Fibroblast of skin of back (primary cell): Measurements from ENCODE around the gene ZNF512B.
"Not testable (repeated sequence)": the region's sequence is repeated elsewhere in the genome, so short reads cannot be mapped to it uniquely, and the experiment has no call there.

Source experiments
- DNase-seq: peaks from one replicate; pipeline ENCODE4 v3.0.0-alpha.2; 2013

The ZNF512B gene

DNA sequence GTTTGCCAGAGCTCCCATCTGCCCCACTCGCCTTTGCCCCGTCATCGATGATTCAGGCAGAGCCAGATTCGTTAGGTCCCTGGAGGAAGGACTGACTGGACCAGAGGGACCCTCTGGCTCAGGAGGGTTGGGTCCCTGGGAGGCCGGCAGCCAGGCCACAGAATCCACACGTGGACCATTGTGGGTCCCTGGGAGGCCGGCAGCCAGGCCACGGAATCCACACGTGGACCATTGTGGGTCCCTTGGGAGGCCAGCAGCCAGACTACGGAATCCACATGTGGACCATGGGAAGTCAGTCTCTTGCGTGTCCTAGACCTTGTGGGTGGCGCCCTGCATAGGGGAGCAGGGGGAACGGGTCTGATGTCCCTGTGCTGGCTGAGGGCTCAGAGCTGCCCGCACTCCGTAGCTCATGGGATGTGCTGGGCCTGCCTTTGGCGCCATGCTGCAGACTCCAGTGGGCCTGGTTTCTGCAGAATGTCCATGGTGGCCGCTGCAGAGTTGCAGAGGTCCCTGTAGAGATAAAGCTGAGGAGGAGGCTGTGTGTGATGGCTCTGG is 37.0 kb downstream of the ZNF512B start:
- no peak for DNase-seq

- DNase-seq, result no peak
These were observed 38.0 kb downstream of the ZNF512B start for GRCh38 chr20:63931735-63932134.

GRCh38 chr20:63930971-63931553 is 38.7 kb downstream of the ZNF512B start:
- no peak for DNase-seq

GRCh38 chr20:63929473-63929883 is 40.3 kb downstream of the ZNF512B start:
- not testable (repeated sequence) for DNase-seq

GRCh38 chr20:63929071-63929470 is 40.7 kb downstream of the ZNF512B start:
- DNase-seq, result no peak

DNA sequence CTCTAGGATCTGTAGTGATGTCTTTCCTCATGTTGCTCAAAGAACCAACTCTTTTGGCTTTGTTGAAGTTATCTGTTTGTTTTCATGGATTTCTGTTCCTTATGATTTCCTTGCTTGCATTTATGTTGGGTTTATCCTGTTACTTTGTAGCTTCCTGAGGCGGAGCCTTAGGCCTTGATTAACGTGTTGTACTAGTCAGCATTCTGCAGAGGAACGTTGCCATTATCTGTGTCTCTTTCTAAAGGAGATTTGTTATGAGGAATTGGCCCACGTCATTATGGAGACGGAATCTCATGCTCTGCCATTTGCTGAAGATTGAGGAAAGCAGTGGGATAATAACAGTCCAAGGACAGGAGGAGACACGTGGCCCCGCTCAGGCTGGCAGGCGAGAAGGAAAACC is 43.4 kb downstream of the ZNF512B start:
- no peak for DNase-seq

- DNase-seq, result no peak
These were observed 45.5 kb downstream of the ZNF512B start for GRCh38 chr20:63924241-63924640.

GRCh38 chr20:63923651-63924050 is 46.1 kb downstream of the ZNF512B start:
- no peak for DNase-seq

DNA sequence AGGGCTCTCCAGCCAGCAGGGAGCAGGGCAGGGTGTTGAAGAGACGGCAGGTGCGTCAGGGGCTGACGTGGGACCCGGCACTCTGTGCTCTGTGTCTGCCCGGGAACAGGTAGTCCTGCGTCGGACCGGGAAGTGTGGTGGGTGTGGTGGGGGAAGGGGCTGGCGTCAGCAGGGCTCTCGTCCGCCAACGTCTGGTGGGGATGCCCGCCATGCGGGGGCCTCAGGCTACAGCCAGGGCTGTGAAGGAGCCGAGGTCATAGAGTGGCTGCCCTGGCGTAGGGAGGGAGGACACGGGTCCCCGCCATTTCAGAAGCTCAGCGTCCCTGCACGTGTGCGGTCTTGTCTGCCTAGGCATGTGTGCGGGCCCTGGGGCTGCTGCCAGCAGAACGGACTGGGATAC is 49.5 kb downstream of the ZNF512B start:
- DNase-seq, result no peak

GRCh38 chr20:63919130-63919529 is 50.6 kb downstream of the ZNF512B start:
- DNase-seq, result no peak

- no peak for DNase-seq
These were observed 51.9 kb downstream of the ZNF512B start for GRCh38 chr20:63917811-63918210.

DNA sequence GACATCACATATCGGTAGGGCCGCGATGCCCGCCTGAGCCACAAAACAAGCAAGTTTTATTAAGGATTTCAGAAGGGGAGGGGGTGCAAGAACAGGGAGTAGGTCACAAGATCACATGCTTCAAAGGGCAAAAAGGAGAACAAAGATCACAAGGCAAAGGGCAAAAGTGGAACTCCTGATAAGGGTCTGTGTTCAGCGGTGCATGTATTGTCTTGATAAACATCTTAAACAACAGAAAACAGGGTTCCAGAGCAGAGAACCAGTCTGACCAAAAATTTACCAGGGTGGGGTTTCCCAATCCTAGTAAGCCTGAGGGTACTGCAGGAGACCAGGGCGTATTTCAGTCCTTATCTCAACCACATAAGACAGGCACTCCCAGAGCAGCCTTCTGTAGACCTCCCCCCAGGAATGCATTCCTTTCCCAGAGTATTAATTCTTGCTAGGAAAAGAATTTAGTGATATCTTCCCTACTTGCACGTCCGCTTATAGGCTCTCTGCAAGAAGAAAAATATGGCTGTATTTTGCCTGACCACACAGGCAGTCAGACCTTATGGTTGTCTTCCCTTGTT is 53.3 kb downstream of the ZNF512B start:
- peak; percentile 37 for DNase-seq

DNA sequence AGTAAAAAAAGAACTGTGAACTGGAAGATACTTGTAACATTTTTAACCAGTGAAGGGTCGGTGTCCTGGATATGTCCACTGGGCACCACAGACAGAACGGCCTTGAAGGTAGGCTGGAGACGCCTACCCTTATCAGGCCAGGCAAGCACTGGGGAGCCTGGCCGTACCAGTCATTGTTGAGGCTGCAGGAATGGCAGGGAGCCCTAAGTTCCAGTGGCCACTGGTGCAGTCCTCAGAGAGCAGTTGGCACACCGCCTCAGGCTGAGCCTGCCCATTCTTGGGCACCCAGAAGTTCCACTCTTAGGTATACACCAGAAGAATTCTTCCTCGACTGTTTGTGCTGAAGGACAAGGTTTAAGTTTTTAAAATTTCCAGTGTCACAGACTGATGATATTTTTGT is 54.3 kb downstream of the ZNF512B start:
- DNase-seq, result no peak

GRCh38 chr20:63913768-63914167 is 56.0 kb downstream of the ZNF512B start:
- DNase-seq, result no peak

DNA sequence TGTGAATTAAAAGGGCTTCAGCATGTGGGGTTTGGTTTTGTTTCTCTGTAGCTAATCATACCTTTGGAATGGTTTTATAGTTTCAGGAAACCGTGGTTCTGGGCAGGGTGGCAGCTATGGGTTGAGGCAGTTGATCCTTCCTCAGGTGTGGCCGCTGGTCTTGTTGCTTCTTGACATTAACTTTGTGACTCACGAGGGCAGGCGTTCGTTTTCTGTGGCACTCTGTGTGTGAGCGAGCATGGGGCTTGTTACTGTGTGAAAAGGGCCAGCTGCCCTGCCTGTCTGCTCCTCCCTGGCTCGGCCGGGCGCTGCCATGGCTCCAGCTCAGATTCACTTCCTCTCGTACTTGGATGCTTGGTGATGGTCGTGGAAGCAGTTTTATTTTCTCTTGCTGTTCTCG is 58.6 kb downstream of the ZNF512B start:
- no peak for DNase-seq

- no peak for DNase-seq
These were observed 61.6 kb downstream of the ZNF512B start for GRCh38 chr20:63908008-63908682.
